Renal cortical epithelial cell (primary cell): ENCODE data around the gene NMNAT2. TPM values are rescaled to one million over a fixed set of nuclear protein-coding genes. Genes with fewer than 3 reads are reported as not detected.

Experiments
- DNase-seq: peaks from one replicate; pipeline ENCODE4 v3.0.0-alpha.2; 2011; ENCODE audit warnings: low read depth
- total RNA-seq: library from RNA; depleted of rRNA; stranded (reverse); fragments of >200 nt; gene quantifications from 2 replicates; pipeline ENCODE4 v1.2.3, GENCODE V29; 2014

NMNAT2 gene
- total RNA-seq, 1 donor from 2014 or later: 0.65 TPM

DNA sequence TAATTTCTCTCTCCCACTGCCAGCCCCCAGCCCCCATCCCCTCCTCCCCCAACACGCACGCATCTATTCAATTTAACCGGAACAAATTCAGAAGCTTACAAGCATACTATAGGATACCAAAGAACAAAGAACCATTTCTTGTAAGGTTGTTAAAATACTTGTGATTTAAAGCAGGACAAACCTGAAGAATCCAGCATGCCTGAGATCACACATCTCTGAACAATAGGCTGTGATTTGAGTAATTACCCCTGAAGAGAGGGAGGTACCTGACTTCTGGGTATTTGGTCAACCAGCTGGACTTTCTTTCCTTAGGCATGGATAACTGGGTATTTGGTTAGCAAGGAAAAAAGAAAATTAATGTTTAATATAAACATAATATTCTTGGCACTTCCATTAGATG, 105.1 kb downstream of the NMNAT2 start:
- no peak for DNase-seq

DNA sequence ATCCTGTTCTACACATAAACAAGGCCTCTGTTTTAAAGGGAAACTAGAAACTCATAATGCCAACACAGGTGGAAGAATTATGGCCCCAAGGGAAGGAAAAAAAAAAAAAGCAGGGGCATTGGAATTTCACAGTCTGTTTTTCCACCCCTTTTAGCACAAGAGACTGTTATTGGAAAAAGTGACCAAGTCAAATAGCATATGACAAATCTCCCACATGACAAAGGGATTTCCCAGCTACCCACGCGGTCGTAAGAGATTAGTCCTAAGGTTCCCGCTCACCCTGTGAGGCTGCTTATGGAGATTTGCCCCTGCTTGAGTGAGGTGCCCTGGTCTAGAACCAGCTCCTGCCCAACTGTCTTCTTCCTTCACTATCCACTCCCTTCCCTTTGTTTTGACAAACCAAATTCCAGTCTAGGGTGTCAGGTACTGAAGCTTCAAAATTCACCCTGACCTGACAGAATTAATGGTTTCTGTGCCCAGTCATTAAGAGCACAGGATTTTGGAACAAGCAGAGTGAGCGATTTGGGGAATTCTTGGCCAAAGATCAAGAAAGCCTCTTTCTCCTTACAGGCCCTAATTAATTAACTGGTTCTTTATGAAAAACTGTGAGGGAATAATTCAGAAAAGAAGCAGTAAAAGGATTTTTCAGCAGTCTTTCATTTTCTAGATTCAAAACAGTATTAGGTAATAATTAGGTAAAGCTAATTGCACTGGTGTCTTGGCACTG, 107.3 kb downstream of the NMNAT2 start:
- DNase-seq: peak; percentile 91

DNA sequence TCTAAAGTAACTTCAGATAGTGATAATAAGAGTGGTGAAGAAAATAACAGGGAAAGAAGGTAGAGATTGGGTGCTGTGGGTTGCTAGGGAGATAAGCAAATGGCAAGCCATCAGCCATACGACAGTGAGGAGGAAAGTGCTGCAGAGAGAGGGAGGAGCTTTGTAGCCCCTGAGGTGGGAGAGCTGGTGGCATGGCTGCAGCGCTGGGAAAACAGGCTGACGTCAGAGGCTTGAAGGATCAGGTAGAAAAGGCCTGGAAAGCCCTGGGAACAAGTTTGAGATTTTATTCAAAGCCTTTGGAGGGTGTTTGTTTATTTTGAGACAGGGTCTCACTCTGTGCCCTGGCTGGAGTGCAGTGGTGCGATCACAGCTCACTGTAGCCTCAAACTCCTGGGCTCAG, 109.5 kb downstream of the NMNAT2 start:
- no peak for DNase-seq

DNA sequence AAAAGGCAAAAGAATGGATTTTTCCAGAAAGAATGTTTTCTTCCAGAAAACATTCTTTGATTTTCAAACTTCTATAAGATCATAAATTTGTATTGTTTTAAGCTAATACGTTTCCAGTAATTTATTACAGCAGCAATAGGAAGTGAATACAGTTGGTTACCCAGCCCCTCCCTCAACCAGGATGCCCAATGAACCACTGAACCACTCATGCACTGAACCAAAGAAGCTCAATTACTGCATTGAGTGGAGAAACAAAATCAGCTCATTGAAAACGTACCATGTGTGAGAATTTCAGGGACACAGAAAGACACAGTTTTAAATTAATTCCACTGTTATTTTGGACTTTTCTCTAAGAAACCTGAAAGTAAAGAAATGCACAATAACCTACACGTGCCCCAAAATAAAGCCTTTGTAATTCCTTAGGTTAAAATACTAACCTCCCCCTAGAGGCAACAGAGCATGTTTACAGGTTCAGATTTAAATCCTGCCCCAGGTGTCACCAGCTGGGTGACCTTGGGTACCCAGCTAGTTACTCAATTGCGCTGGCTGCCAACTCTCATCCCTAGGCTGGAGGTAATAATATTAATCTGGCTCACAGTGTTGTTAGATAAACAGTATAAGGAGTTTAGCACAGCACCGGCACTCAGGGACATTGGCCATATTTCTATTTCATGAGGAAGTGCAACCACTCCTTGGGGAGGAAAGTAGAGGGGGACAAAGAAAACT, 111.7 kb downstream of the NMNAT2 start:
- DNase-seq: peak; percentile 44

DNA sequence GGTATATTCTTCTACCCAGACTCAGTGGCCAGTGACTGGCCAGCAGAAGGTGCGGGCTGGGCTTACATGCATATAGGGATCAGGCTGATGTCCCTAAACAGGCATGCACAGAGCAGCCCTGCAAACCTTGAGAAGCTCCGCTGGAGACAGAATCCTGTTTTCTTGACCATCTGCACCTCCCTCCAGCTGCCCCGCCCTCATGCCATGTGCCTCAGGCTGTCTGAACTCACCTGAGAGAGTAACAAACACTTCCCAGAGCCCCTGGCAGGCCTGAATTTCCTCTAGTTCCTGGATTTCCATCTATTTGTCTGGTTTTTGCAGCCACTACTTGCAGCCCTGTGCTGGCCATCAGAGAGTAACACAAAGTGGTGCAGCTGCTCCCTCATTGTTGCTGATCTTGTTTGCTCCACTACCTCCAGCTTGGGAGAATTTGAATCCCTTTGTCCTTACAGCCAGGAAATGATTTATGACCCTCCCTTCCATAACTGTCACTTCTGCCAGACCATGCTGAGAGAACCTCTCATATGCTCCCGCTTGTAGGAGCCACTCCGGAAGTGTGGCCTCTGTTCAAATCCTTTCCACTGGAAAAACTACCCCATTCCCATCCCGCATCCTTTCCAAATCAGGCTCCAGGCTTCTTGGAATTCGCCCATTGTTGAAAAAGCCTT, 113.6 kb downstream of the NMNAT2 start:
- DNase-seq: no peak

DNA sequence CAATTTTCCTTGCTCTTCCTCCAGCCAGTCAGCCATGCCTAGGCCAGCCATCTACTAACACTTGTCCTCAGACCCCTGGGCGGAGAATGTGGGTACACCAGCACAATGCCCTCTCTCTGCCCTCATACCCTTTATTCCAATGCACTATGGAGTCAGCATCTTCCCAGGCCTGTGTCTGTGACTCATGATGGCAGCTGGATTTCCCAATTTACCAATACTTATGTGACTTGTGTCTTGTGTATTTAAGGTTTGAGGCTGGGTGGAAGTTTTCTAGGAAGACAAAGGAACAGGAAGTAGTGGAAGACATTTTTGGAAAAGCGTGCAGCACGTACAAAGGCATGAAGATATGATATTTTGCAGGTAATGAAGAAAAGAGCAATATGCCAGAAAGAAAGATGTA, 114.3 kb downstream of the NMNAT2 start:
- DNase-seq: peak; percentile 62

DNA sequence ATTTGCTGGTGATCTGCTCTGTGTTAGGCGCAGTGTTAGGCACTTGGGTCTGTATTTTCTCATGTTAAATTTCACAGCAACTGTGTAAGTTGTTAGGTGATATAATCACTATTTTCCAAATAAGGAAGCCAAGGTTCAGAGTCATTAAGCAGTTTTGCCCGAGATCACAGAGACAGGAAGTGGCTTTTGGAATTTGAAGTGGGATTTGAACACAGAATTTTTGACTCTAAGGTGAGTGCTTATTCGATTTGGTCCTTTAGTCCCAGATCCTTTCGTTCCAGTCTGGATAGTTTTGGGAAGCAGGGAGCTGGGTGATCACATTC, 114.9 kb downstream of the NMNAT2 start:
- DNase-seq: no peak

DNA sequence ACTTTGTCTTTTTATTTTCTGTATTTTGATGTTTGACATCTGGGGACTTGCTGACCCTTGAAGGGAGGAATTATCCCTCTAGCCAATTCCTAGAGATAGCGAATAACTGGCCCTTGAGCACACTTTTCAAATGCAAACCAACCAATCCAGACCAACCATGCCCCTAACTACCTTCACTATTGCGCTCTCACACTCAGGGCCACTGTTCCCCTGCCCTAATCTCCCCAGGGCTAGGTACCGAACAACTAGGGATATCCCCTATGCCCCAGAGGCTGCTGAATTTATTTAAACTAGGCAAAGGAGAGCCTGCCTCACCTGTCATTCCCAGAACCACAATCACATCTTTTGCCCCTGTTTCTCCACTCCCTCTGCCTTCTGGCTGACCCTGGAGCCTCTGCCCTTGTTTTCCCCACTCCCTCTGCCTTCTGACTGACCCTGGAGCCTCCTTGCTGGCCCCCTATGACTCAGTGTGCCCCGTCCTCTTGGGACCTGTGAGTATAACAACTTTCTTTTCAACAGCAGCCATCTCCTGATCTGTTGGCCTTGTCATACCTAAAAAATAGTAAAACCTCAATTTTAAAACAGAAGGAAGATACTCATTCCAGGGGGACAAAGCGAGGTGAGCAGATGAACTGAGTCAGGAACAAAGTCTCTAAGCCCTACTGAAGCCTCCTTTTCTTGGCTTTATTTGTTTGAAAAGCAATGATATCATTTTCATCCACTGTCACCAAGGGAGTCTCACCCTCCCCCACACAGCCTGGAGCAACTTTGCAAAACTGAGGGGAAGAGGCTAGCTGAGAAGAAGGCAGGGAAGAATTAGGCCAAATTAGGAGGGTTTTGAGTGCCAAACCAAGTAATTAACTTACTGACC, 115.5 kb downstream of the NMNAT2 start:
- no peak for DNase-seq

DNA sequence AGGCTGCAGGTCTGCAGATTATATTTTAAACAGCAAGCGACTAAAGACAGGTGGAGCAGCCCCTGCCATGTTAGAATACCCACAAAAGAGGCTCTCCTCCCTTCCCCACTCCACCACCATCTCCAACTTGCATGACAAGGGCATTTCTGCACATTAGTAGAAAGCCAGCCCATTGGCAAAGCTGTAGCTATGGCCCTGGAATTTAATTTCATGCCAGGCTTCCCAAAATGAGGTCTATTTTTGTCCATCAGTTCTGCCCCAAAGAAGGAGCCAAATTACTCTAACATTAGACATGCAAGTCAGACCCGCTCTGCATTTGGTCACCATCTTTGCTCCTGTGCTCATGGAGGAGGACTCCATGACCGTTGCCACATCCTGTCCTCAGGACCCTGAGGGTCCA, 116.9 kb downstream of the NMNAT2 start:
- no peak for DNase-seq

DNA sequence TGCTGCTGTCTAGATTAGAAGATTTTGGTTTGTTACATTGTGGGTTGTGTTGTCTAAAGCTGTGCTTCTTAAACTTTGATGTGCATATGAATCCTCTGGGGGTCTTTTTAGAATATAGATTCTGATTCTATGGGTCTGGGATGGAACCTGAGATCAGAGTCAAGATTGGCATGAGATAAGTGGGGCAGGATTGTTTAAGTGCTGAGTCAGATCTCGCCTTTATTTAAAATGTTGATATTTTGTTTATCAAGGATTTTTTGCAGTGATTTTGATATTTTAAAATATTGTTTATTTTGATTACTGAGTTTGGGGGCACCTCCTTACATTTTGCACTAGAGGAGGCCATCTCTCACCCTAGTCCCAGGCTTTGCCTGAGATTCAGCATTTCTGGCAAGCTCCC, 117.4 kb downstream of the NMNAT2 start:
- no peak for DNase-seq

DNA sequence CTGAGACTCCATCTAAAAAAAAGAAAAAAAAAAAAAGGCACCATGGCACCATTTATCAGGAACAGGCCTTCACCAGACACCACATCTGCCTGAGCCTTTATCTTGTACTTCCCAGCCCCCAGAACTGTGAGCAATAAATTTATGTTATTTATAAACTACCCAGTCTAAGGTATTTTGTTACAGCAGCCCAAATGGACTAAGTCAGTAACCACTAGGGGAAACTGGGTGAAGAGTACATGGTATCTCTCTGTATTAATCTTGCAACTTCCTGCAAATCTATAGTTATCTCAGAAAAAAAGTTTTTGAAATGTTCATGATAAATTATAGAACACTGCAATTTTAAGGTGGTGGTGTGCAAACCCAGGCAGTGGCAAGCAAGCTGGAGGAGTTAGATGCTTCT, 117.8 kb downstream of the NMNAT2 start:
- DNase-seq: no peak

DNA sequence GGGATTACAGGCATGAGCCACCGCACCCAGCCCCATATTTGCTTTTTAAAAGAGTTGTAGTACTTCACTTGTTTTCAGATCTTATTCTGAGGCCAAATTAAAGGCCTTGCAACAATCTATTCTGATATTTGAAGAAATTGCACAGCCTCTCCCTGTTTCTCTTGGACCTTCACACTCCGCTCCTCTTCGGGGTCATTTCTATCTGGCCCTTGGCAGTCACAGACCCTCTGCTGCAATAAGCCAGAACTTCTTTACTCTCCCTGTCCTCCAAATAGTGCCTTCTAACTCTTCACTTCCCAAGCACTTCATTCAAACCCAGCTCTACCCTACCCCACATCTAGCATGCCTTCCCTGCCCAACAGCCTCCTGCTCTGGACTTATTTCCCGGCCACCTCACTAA, 121.4 kb downstream of the NMNAT2 start:
- DNase-seq: no peak

DNA sequence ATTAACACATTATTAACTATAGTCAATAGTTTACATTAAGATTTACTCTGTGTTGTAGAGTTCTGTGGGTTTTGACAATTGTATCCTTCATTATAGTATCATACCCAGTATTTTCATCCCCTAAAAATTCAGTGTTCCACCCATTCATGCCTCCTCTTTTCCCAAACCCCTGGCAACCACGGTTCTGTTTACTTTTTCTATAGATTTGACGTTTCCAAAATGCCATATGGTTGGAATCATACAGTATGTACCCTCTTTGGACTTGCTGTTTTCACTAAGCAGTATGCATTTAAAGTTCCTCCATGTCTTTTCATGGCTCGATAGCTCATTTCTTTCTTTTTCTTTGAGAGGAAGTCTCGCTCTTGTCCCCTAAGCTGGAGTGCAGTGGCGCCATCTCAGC, 122.7 kb downstream of the NMNAT2 start:
- no peak for DNase-seq

DNA sequence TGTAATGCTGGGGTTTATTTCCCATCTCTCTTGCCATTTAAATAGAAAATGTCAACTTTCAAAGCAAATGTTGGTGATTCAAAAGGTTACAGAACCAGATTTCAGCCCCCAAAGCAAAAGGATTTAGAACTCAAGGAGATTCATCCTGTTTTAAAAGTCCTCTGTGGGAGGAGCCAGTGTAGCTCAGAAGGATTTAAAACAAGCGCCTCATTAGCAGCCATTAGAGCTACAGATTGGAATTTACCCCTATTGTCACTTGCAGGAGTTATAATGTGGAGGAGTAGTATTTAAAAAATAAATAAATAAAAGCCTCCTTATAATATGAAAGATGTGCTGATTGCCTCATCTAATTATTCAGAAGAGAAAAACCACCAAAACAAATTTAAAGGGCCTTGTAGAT, 124.3 kb downstream of the NMNAT2 start:
- no peak for DNase-seq

DNA sequence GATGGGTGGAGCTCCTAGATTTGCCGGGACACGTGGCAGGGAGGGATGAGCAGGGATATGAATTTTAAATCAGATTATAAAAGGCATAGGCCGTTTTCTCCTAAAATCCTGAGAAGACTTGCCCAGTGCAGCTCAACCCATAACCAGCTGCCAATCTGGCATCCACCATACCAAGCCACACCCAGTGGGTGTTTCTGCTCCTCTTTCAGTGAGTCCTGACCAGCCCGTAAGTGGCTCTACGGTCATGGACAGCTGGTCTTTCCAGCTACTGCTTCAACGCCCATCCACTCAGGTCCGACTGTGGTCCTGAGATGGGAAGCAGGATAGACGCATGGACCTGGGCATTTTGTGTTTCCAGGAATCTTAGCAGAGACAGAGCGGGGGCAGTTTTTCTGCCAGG, 124.9 kb downstream of the NMNAT2 start:
- DNase-seq: no peak

DNA sequence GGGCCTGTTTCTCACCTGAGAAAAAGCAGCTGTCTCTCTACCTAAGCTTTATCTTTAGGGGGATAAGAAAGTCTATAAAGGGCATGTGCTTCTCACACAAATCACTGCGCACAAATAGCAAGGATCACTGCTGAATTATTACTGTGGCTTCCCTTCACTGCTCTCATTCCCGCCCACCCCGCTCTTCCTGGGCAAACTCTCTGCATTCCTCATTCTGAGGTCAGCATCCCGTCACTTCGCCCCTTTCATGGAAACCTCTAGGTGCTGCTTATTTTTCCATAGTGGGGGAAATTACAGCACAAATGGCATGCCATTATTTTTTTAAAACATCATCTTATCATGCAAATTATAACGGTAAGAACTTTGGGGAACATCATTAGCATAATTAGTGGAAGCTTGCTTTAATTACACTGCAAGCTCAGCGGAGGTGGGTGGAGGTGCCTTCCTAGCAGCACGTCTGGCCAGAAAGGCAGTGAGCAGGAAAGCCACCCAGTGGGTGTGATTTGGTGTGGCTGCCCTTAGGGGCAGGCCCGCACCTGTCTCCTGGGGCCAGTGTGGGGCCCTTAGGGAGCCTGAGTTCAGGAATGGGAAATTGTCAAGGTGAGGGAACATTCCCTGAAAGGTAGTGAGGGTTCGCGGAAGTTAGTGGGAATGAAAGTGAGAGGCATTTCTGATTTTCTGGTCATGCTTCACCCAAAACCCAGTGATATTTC, 126.2 kb downstream of the NMNAT2 start:
- peak; percentile 58 for DNase-seq

DNA sequence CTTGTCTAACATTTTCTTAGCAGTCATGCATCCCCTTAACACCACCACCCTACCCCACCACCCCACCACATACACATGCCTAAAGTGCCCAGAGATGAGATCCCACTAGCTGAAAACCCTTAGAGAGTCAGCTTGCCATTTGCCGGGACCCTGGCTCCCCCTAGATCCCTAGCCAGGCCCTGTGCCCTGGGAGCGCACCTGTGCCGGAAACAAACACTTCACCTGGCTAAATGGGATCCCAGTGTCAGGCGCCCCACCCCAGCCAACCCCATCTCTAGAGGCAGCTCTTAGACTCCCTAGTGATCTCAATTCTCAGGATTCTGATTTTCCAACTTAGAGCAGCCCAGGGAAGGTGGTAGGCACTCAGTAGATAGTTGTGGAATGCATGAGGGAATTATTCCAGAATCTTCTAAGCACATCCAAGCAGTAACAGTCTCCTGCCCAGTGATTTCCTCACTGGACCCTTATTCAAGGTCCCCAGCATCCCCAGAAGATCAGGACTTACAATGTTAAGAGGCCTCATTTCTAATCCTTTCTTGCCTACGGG, 126.9 kb downstream of the NMNAT2 start:
- DNase-seq: no peak

DNA sequence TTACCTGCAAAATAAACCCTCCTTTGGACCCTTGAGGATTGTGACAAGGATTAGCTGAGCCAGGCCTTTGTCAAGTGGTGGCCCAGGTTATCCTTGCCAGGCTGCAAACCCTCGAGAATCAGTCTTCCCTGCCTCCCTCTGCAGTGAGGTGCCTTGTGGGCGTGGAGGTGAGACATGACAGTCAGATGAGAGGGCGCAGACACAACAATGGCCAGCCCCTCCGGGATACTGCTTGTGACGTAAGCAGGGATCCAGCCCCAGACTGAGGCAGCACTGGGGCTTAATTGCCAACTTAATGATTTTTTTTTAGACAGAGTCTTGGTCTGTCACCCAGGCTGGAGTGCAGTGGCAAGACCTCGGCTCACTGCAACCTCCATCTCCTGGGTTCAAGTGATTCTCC, 127.6 kb downstream of the NMNAT2 start:
- DNase-seq: no peak

DNA sequence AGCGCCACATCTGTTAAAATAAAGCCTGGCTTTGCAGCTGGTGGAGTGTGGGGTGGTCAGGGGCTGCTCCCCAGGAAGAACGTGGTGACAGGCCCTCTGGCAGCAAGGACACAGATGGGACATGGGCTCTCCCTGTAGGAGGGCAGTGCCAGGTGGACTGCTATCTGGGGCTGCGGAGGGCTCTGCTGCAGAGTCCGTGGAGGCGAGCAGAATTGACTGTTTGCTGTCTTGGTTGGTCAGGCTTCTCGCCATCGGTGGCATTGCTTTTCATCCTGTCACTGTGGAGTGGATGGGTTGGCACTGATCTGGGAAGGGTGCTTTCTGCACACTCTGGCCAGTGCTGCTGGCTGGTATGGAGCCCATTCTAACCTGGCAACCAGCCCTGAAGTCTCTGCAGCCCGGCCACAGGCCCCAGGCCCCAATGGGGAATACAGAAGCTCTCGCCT, 129.1 kb downstream of the NMNAT2 start:
- DNase-seq: no peak

DNA sequence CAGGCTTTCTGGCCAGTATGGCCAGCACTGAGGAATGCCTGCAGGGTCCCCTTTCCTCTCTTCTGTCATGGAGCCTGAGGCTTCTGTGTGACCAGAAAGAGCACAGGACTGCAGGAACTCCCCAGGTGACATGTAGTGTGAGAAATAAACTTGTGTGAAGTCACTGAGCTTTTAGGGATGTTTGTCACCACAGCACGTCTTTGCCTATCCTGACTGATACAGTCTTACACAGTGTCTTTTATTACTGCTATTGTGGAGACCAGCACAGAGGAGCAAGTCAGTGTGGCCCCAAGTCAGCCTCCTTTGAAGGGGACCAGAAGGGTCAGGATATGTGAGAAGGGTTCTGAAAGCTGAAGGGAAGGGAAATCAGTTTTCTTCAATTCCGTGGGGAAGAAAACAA, 129.6 kb downstream of the NMNAT2 start:
- no peak for DNase-seq

DNA sequence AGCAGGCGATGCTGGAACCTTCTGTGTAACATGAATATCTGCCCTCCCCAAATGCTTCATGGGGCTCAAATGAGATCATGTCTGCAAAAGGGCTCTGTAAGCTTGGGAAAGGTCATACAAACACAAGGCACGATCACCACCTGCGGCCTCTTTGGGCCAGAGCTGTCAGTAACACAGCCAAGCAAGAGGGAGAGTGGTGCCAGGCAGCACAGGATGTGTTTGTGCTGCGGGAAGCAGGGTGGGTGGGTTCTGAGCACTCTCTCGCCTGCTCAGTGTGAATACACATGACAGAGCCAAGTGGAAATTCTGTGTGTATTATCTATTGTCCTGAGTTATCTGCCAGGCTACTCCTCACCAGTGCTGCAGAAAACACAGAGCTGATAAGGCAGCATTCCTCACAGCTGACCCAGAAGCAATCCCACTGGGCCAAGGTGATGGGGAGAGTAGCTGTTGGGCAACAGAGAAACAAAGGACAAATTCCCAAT, 130.9 kb downstream of the NMNAT2 start:
- no peak for DNase-seq
